Adrenal gland (tissue), 5 donors: ENCODE results near the gene UCP2.

Source experiments
- CTCF ChIP-seq, 6 experiments: fragments of 450-650 bp in 4 of 6; fragments of 200-600 bp in 2 of 6; sonication (generic) in 1 of 6; IDR thresholded peaks; 1 replicate in 5 of 6; 2 replicates in 1 of 6; pipeline versions ENCODE4 v1.5.1 to v1.8.0; 2016 to 2021; ENCODE audit warnings: antibody characterized with exemption in 6 of 6, mild to moderate bottlenecking in 2 of 6, moderate library complexity in 1 of 6
- POLR2A ChIP-seq, 2 donors: fragments of 450-650 bp; IDR thresholded peaks; one replicate each; pipeline ENCODE4 v1.6.1; 2017; ENCODE audit warnings: antibody characterized with exemption in 2 of 2, mild to moderate bottlenecking in 2 of 2, moderate library complexity in 1 of 2
- donor health status: DM: no; HTN: no; CAD: no.

- TF ChIP-seq CTCF (IDR thresholded peaks at IDR 0.05): no peak
- TF ChIP-seq POLR2A (IDR thresholded peaks at IDR 0.05): no peak
Observed at GRCh38 chr11:73942010-73942409, 40.6 kb downstream of the UCP2 start.
